Kidney (tissue), 14 donors: ENCODE data around the gene TAS1R1. TPM values are rescaled to one million over a fixed set of nuclear protein-coding genes. Genes with fewer than 3 reads are reported as not detected.

ENCODE experiments used
- DNase-seq, 5 donors: peaks; one replicate each; pipeline ENCODE4 v3.0.0-alpha.2; 2013 to 2020
- FAIRE-seq: peaks from 2 replicates; lab custom pipeline; 2012; peaks lifted over from hg19 to GRCh38; lab: Jason Lieb, UNC
- H3K27ac ChIP-seq, 2 donors: one replicate each; pipeline ENCODE4 v1.7.0; 2013; ENCODE audit warnings: low read depth in 2 of 2, low read length in 2 of 2, inconsistent platforms in 1 of 2
- H3K27me3 ChIP-seq: one replicate; pipeline ENCODE4 v1.7.1; 2013; ENCODE audit warnings: low read length, inconsistent platforms; ENCODE audit not compliant: control insufficient read depth, insufficient read depth
- H3K36me3 ChIP-seq, 3 donors: one replicate each; pipeline versions ENCODE4 v1.7.0 to v1.7.1; 2013; ENCODE audit warnings: low read length in 3 of 3, control low read depth in 1 of 3, inconsistent platforms in 1 of 3; ENCODE audit not compliant: insufficient read depth in 3 of 3, control insufficient read depth in 2 of 3
- H3K4me1 ChIP-seq, 3 donors: one replicate each; pipeline versions ENCODE4 v1.7.0 to v1.7.1; 2013; ENCODE audit warnings: low read length in 3 of 3, inconsistent platforms in 1 of 3, low read depth in 1 of 3; ENCODE audit not compliant: control insufficient read depth in 2 of 3, insufficient read depth in 2 of 3
- H3K4me3 ChIP-seq, 3 donors: one replicate each; pipeline versions ENCODE4 v1.7.0 to v1.8.1; 2013; ENCODE audit warnings: low read length in 3 of 3, control low read depth in 1 of 3, inconsistent platforms in 1 of 3
- H3K9ac ChIP-seq, 3 donors: one replicate each; pipeline versions ENCODE4 v1.7.0 to v1.7.1; 2013; ENCODE audit warnings: low read length in 3 of 3, control low read depth in 1 of 3, inconsistent platforms in 1 of 3
- H3K9me3 ChIP-seq, 3 donors: one replicate each; pipeline versions ENCODE4 v1.7.0 to v1.7.1; 2013; ENCODE audit warnings: low read length in 3 of 3, control low read depth in 1 of 3, inconsistent platforms in 1 of 3; ENCODE audit not compliant: control insufficient read depth in 2 of 3, insufficient read depth in 1 of 3
- CTCF ChIP-seq: IDR thresholded peaks from 3 replicates; pipeline ENCODE4 v1.5.1; 2012; ENCODE audit warnings: mild to moderate bottlenecking, moderate library complexity, borderline replicate concordance; ENCODE audit not compliant: insufficient read depth; ENCODE audit errors: extremely low read depth
- intact Hi-C: fragments of 100-400 bp; cut with DNase I; formaldehyde crosslinking; loops from one replicate; pipeline ENCODE4 v1.11.1; 2022
- polyA plus RNA-seq: library from polyadenylated mRNA; stranded (reverse); fragments of 350-450 nt; fragmentation: Illumina TruSeq; extraction: RNeasy Lipid Tissue Mini Kit (QIAGEN cat#74804); gene quantifications from one replicate; pipeline ENCODE4 v1.2.3, GENCODE V29; 2014; ENCODE audit warnings: low read depth, low replicate concordance; ENCODE audit not compliant: insufficient read depth
- total RNA-seq: library from RNA; stranded (reverse); fragmentation: NEBNext Ultra II Directional; extraction: Animal tissue kit (Norgen Biotek cat#: 25700); gene quantifications from one replicate; pipeline ENCODE4 v1.2.1, GENCODE V29; 2021
- donor health status: control.
- donor health status: control.
- donor health status: control.
- donor health status: control.
- donor health status: control.
- donor health status: DM: yes; HTN: yes; CAD: no.
- donor health status: Normal renal cell carcinoma (clear cell type).

The TAS1R1 gene
- total and polyA plus RNA-seq, 2 donors from 2014 or later = not detected

DNA sequence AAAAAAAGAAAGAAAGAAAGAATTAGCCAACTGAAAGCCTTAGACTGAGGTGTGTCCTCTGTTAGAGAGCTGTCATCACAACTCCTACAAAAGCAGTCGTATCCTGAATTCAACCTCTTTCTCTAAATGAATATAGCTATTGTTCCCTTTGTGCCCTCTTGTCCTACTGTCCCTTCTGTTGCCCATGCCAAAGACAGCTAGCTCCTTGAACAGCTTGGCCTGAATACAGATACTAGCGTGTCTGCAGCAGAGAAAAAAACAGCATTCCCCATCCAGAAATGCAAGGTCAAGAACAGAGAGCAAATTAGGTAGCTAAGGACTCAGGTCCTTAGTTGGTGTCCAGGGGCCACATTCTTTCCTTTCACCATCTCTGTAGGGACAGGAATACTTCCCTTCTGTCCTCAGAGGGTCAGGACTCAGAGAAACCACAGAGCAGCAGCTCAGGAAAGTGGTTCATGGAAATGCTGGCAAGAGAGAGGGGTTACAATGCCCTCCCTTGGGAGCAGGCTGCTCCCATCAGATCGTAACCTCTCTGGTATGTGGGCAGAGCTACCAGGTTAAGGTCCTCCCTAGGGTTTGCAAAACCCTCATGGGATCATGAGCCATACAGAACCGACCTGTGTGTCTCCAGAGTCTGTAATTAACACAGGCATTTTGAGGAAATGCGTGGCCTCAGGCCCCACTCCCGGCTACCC lies 22.9 kb downstream of the TAS1R1 start:
- Histone ChIP-seq H3K36me3 (no peaks in the 10 kb centered on the region), H3K9ac (no peak overlapping the region), H3K27ac (no peak overlapping the region), H3K4me3 (no peak overlapping the region), H3K27me3 (no peaks in the 10 kb centered on the region), H3K9me3 (no peaks in the 10 kb centered on the region), H3K4me1 (peaks cover 0 to 28% (median 19%) of the 10 kb centered on the region in 3 donors)
- intact Hi-C loops = no loop called here
- DNase-seq (no peak), FAIRE-seq (no peak)
- TF ChIP-seq CTCF = no peak

- FAIRE-seq = no peak
- no peaks in the 10 kb centered on the region for H3K9me3 ChIP-seq
- H3K9ac ChIP-seq = peak overlapping the region in 2 of 3 donors; percentile 48 to 87
- peak overlapping the region; percentile 82 to 88 for H3K27ac ChIP-seq
- intact Hi-C loops = no loop called here
- DNase-seq = peak in 2 of 5 donors; percentile 9 to 66
- TF ChIP-seq CTCF = no peak
- no peaks in the 10 kb centered on the region for H3K36me3 ChIP-seq
- peaks cover 0 to 28% (median 19%) of the 10 kb centered on the region in 3 donors for H3K4me1 ChIP-seq
- no peaks in the 10 kb centered on the region for H3K27me3 ChIP-seq
- H3K4me3 ChIP-seq = peak overlapping the region; percentile 62 to 85 (median 69)
Measured at GRCh38 chr1:6578624-6579373, 23.7 kb downstream of the TAS1R1 start.

DNA sequence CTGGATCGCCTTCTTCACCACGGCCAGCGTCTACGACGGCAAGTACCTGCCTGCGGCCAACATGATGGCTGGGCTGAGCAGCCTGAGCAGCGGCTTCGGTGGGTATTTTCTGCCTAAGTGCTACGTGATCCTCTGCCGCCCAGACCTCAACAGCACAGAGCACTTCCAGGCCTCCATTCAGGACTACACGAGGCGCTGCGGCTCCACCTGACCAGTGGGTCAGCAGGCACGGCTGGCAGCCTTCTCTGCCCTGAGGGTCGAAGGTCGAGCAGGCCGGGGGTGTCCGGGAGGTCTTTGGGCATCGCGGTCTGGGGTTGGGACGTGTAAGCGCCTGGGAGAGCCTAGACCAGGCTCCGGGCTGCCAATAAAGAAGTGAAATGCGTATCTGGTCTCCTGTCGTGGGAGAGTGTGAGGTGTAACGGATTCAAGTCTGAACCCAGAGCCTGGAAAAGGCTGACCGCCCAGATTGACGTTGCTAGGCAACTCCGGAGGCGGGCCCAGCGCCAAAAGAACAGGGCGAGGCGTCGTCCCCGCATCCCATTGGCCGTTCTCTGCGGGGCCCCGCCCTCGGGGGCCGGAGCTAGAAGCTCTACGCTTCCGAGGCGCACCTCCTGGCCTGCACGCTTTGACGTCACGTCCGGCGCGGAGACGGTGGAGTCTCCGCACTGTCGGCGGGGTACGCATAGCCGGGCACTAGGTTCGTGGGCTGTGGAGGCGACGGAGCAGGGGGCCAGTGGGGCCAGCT lies 24.4 kb downstream of the TAS1R1 start, which contains the start of gene ZBTB48:
ZBTB48 (plus strand) TSS at position 621 of the 745 bp plus-strand sequence. CDS start 616 bp downstream, outside the sequence.
- FAIRE-seq (peak; percentile 98), DNase-seq (peak; percentile 99 to 100 (median 99))
- Histone ChIP-seq H3K27ac (peak within 1 kb of the TSS; percentile 88 to 95), H3K4me3 (peak within 1 kb of the TSS; percentile 66 to 85 (median 69)), H3K9ac (peak within 1 kb of the TSS; percentile 30 to 87 (median 48)), H3K4me1 (peaks cover 0 to 28% (median 21%) of the 10 kb centered on the region in 3 donors), H3K9me3 (no peaks in the 10 kb centered on the region), H3K27me3 (no peaks in the 10 kb centered on the region), H3K36me3 (no peaks in the 10 kb centered on the region)
- no peak for TF ChIP-seq CTCF
- intact Hi-C loops = no loop called here
